Right lobe of liver (tissue), 6 donors: ENCODE results near the gene MYADML2. TPM values are rescaled to one million over a fixed set of nuclear protein-coding genes. Genes with fewer than 3 reads are reported as not detected.

Experiments
- ATAC-seq, 4 donors: fragments of 200-7000 bp; cut with Tn5 transposase; one replicate each; pipeline ENCODE4 v1.9.1; 2020; ENCODE audit warnings: mild to moderate bottlenecking in 4 of 4, moderate library complexity in 4 of 4
- DNase-seq, 3 donors: peaks; one replicate each; pipeline ENCODE4 v3.0.0-alpha.2; 2020
- H3K27ac ChIP-seq, 3 donors: fragments of 200-600 bp; one replicate each; pipeline ENCODE4 v1.8.0; 2022
- H3K27me3 ChIP-seq, 2 donors: fragments of 200-600 bp; one replicate each; pipeline ENCODE4 v1.8.0; 2022
- H3K36me3 ChIP-seq, 4 donors: fragments of 200-600 bp; sonication (generic) in 1 of 4; one replicate each; pipeline versions ENCODE4 v1.5.1 to v1.8.0; 2017 to 2022; ENCODE audit warnings: control low read depth in 1 of 4
- H3K4me1 ChIP-seq, 4 donors: fragments of 200-600 bp; sonication (generic) in 1 of 4; one replicate each; pipeline versions ENCODE4 v1.5.1 to v1.8.0; 2017 to 2022; ENCODE audit warnings: control low read depth in 1 of 4
- H3K4me3 ChIP-seq, 3 donors: fragments of 200-600 bp; one replicate each; pipeline ENCODE4 v1.8.0; 2022
- H3K9me3 ChIP-seq, 4 donors: fragments of 200-600 bp; sonication (generic) in 1 of 4; one replicate each; pipeline versions ENCODE4 v1.5.1 to v1.8.0; 2017 to 2022; ENCODE audit warnings: control low read depth in 1 of 4
- CTCF ChIP-seq, 4 donors: fragments of 200-600 bp in 3 of 4; fragments of 450-650 bp in 1 of 4; IDR thresholded peaks; one replicate each; pipeline versions ENCODE4 v1.5.1 to v1.8.0; 2016 to 2022; ENCODE audit warnings: antibody characterized with exemption in 4 of 4, mild to moderate bottlenecking in 2 of 4
- POLR2A ChIP-seq: fragments of 450-650 bp; IDR thresholded peaks from one replicate; pipeline ENCODE4 v1.6.1; 2017; ENCODE audit warnings: antibody characterized with exemption, mild to moderate bottlenecking
- WGBS: methylation state at CpG from one replicate; pipeline ENCODE4 v1.1.6; 2018; ENCODE audit warnings: low coverage, low lambda C conversion rate; ENCODE audit not compliant: insufficient coverage; ENCODE audit errors: missing lambda C conversion rate; 5-methylcytosine and 5-hydroxymethylcytosine counted together
- intact Hi-C, 2 donors: fragments of 100-400 bp; cut with DNase I; formaldehyde crosslinking; loops; one replicate each; pipeline versions ENCODE4 v1.11.2 to v1.14.1; 2022
- total RNA-seq, 6 experiments: library from RNA; depleted of rRNA in 2 of 6; stranded (reverse); fragments of >200 nt in 2 of 6; fragmentation: NEBNext Ultra II Directional in 3 of 6; extraction: Animal tissue kit (Norgen Biotek cat#: 25700) in 3 of 6; gene quantifications; one replicate each; pipeline versions ENCODE4 v1.1.0 to v1.2.4, GENCODE V29; 2016 to 2023
- donor health status: DM: no; HTN: yes; CAD: no.
- donor health status: DM: no; HTN: no; CAD: no.
- donor health status: DM: no; HTN: no; CAD: no.
- donor health status: DM: no; HTN: yes; CAD: no.
- donor health status: DM: no; HTN: yes; CAD: no.

The MYADML2 gene
- total RNA-seq, 6 experiments from 2014 or later, result not detected

GRCh38 chr17:81905993-81906392 lies 41.0 kb downstream of the MYADML2 start:
- Histone ChIP-seq H3K9me3 (no peaks in the 10 kb centered on the region), H3K4me1 (peaks cover 0 to 44% (median 8%) of the 10 kb centered on the region in 4 donors), H3K36me3 (peaks cover 0 to 55% (median 21%) of the 10 kb centered on the region in 4 donors), H3K27me3 (no peaks in the 10 kb centered on the region), H3K27ac (no peak overlapping the region), H3K4me3 (no peak overlapping the region)
- ATAC-seq, result no peak
- intact Hi-C loops, result no loop called here
- DNase-seq, result peak in 1 of 3 donors; percentile 50
- WGBS, result no CpG with 5 or more reads among the region's 10 CpGs
- TF ChIP-seq POLR2A (no peak), CTCF (IDR thresholded peaks at IDR 0.05) (no peak)

GRCh38 chr17:81905424-81905875 lies 41.6 kb downstream of the MYADML2 start:
- Histone ChIP-seq H3K4me3 (no peak overlapping the region), H3K4me1 (peaks cover 0 to 44% (median 8%) of the 10 kb centered on the region in 4 donors), H3K36me3 (peaks cover 0 to 55% (median 21%) of the 10 kb centered on the region in 4 donors), H3K9me3 (no peaks in the 10 kb centered on the region), H3K27ac (no peak overlapping the region), H3K27me3 (no peaks in the 10 kb centered on the region)
- ATAC-seq (no peak), DNase-seq (peak in 1 of 3 donors; percentile 46)
- 87% methylated on average over 3 of the region's 16 CpGs for WGBS
- intact Hi-C loops, result no loop called here
- no peak for TF ChIP-seq POLR2A
- TF ChIP-seq CTCF (IDR thresholded peaks at IDR 0.05), result no peak

GRCh38 chr17:81904600-81905423 lies 42.2 kb downstream of the MYADML2 start:
- H3K36me3 ChIP-seq, result peaks cover 0 to 55% (median 21%) of the 10 kb centered on the region in 4 donors
- DNase-seq (no peak), ATAC-seq (no peak)
- TF ChIP-seq POLR2A (no peak), CTCF (IDR thresholded peaks at IDR 0.05) (no peak)
- intact Hi-C loops, result no loop called here
- peaks cover 0 to 38% (median 8%) of the 10 kb centered on the region in 4 donors for H3K4me1 ChIP-seq
- WGBS, result 100% methylated on average over 3 of the region's 28 CpGs
- no peak overlapping the region for H3K27ac ChIP-seq
- no peaks in the 10 kb centered on the region for H3K27me3 ChIP-seq
- H3K4me3 ChIP-seq, result no peak overlapping the region
- H3K9me3 ChIP-seq, result no peaks in the 10 kb centered on the region

- H3K9me3 ChIP-seq, result no peaks in the 10 kb centered on the region
- WGBS, result 72% methylated on average over 7 of the region's 24 CpGs
- no peak for ATAC-seq
- peaks cover 0 to 31% (median 5%) of the 10 kb centered on the region in 4 donors for H3K4me1 ChIP-seq
- no peak for DNase-seq
- H3K4me3 ChIP-seq, result no peak overlapping the region
- H3K27me3 ChIP-seq, result no peaks in the 10 kb centered on the region
- TF ChIP-seq POLR2A (no peak), CTCF (IDR thresholded peaks at IDR 0.05) (no peak)
- no peak overlapping the region for H3K27ac ChIP-seq
- H3K36me3 ChIP-seq, result peaks cover 0 to 52% (median 21%) of the 10 kb centered on the region in 4 donors
- intact Hi-C loops, result no loop called here
Observed at GRCh38 chr17:81903896-81904599, 43.0 kb downstream of the MYADML2 start.
